B cell (primary cell): ENCODE results near the gene STARD9.

Experiments used
- CTCF ChIP-seq: fragments of 200-600 bp; IDR thresholded peaks from one replicate; pipeline ENCODE4 v1.8.0; 2022; ENCODE audit warnings: antibody characterized with exemption, mild to moderate bottlenecking
- EZH2 ChIP-seq: IDR thresholded peaks from 2 replicates; pipeline ENCODE4 v1.6.1; 2012; ENCODE audit warnings: borderline replicate concordance, low read depth, mild to moderate bottlenecking, moderate library complexity, low read length; ENCODE audit not compliant: insufficient read depth, poor library complexity, severe bottlenecking

- TF ChIP-seq CTCF, result no peak
- TF ChIP-seq EZH2, result no peak
These were observed 120.2 kb downstream of the STARD9 start for GRCh38 chr15:42695527-42696071.
